SK-N-SH (cell line): Measurements from ENCODE around the gene FOXI2. TPM values are rescaled to one million over a fixed set of nuclear protein-coding genes. Genes with fewer than 3 reads are reported as not detected.

Experiments used
- CTCF ChIA-PET: fragments of 300-600, 350-600 bp; formaldehyde crosslinking; extraction: SDS; loops from one replicate; lab custom pipeline; 2021; lab: Yijun Ruan, JAX
- POLR2A ChIA-PET: fragments of 350-600 bp; sonication (Branson Sonifier 250); formaldehyde crosslinking; extraction: SDS; loops from one replicate; lab custom pipeline; 2020; ENCODE audit warnings: antibody characterized with exemption, inconsistent platforms; lab: Yijun Ruan, JAX
- DNase-seq: peaks from one replicate; pipeline ENCODE4 v3.0.0; 2012
- H2AFZ ChIP-seq: fragments of 200-600 bp; sonication (generic); 2 replicates; pipeline ENCODE4 v1.8.1; 2016; ENCODE audit warnings: antibody characterized with exemption, mild to moderate bottlenecking, low read depth
- H3F3A ChIP-seq: fragments of 200-600 bp; sonication (generic); replicated peaks from 2 replicates; pipeline ENCODE3; 2016; ENCODE audit warnings: antibody characterized with exemption, mild to moderate bottlenecking; ENCODE audit not compliant: insufficient read depth
- H3K27ac ChIP-seq, 2 experiments: fragments of 200-500 bp in 1 of 2; fragments of 200-600 bp in 1 of 2; sonication (Bioruptor generic) in 1 of 2; sonication (generic), shearing (Covaris generic) in 1 of 2; 2 replicates each; pipeline versions ENCODE4 v1.5.1 to v1.6.1; 2014 to 2016; ENCODE audit warnings: low read depth in 2 of 2, inconsistent platforms in 1 of 2, low read length in 1 of 2, mild to moderate bottlenecking in 1 of 2, mixed read lengths in 1 of 2
- H3K27me3 ChIP-seq: fragments of 200-600 bp; sonication (generic), shearing (Covaris generic); 2 replicates; pipeline ENCODE4 v1.6.1; 2016; ENCODE audit warnings: mixed run types; ENCODE audit not compliant: insufficient read depth
- H3K36me3 ChIP-seq, 2 experiments: fragments of 200-500 bp in 1 of 2; fragments of 200-600 bp in 1 of 2; sonication (Bioruptor generic) in 1 of 2; sonication (generic) in 1 of 2; replicated peaks in 1 of 2; 2 replicates each; pipeline versions ENCODE3 to v1.5.1; 2014 to 2016; ENCODE audit warnings: low read length in 1 of 2, mild to moderate bottlenecking in 1 of 2; ENCODE audit not compliant: insufficient read depth in 2 of 2, control insufficient read depth in 1 of 2
- H3K4me1 ChIP-seq, 2 experiments: fragments of 200-500 bp in 1 of 2; fragments of 200-600 bp in 1 of 2; sonication (Bioruptor generic) in 1 of 2; sonication (generic), shearing (Covaris generic) in 1 of 2; 2 replicates each; pipeline versions ENCODE4 v1.5.1 to v1.6.1; 2014 to 2016; ENCODE audit warnings: low read depth in 1 of 2, low read length in 1 of 2, mixed run types in 1 of 2; ENCODE audit not compliant: insufficient read depth in 2 of 2, control insufficient read depth in 1 of 2
- H3K4me2 ChIP-seq: fragments of 200-600 bp; sonication (generic), shearing (Covaris generic); 2 replicates; pipeline ENCODE4 v1.6.1; 2017; ENCODE audit warnings: mixed run types
- H3K4me3 ChIP-seq, 2 experiments: fragments of 200-500 bp in 1 of 2; fragments of 200-600 bp in 1 of 2; sonication (Bioruptor generic) in 1 of 2; sonication (generic), shearing (Covaris generic) in 1 of 2; 2 replicates each; pipeline versions ENCODE4 v1.5.1 to v1.8.1; 2014 to 2016; ENCODE audit warnings: low read depth in 2 of 2, inconsistent platforms in 1 of 2, low read length in 1 of 2, mild to moderate bottlenecking in 1 of 2, mixed read lengths in 1 of 2, moderate library complexity in 1 of 2
- H3K79me2 ChIP-seq: fragments of 200-600 bp; sonication (generic); 2 replicates; pipeline ENCODE4 v1.8.1; 2017; ENCODE audit warnings: mild to moderate bottlenecking; ENCODE audit not compliant: insufficient read depth
- H3K9ac ChIP-seq: fragments of 200-600 bp; sonication (generic); 2 replicates; pipeline ENCODE4 v1.6.1; 2017; ENCODE audit warnings: mixed run types
- H3K9me2 ChIP-seq: fragments of 200-600 bp; sonication (generic); 2 replicates; pipeline ENCODE4 v1.6.1; 2017; ENCODE audit warnings: mixed run types
- H3K9me3 ChIP-seq: fragments of 200-600 bp; sonication (generic); 2 replicates; pipeline ENCODE4 v1.6.1; 2017; ENCODE audit warnings: mixed run types, mild to moderate bottlenecking, moderate library complexity
- H4K20me1 ChIP-seq: fragments of 200-600 bp; sonication (generic); 2 replicates; pipeline ENCODE4 v1.6.1; 2017; ENCODE audit warnings: mild to moderate bottlenecking, mixed run types; ENCODE audit not compliant: insufficient read depth
- CHD2 ChIP-seq: fragments of 150-350 bp; IDR thresholded peaks from 2 replicates; pipeline ENCODE4 v1.6.1; 2018; ENCODE audit warnings: low read length; ENCODE audit not compliant: partially characterized antibody
- ELF1 ChIP-seq: IDR thresholded peaks from 2 replicates; pipeline ENCODE4 v1.4.0; 2012
- EP300 ChIP-seq, 2 experiments: IDR thresholded peaks; 2 replicates each; pipeline versions ENCODE4 v1.4.0 to v1.6.1; 2012; ENCODE audit warnings: borderline replicate concordance in 1 of 2, low read depth in 1 of 2, low read length in 1 of 2
- EZH2phosphoT487 ChIP-seq: fragments of 200-600 bp; sonication (generic); IDR thresholded peaks from 2 replicates; pipeline ENCODE4 v1.6.1; 2017; ENCODE audit warnings: low read depth, mixed run types, mild to moderate bottlenecking, antibody characterized with exemption, moderate library complexity, borderline replicate concordance
- FOSL2 ChIP-seq: IDR thresholded peaks from 2 replicates; pipeline ENCODE4 v1.4.0; 2012; ENCODE audit warnings: low read depth, mild to moderate bottlenecking, moderate library complexity, borderline replicate concordance
- FOXJ3 ChIP-seq: sonication (generic); formaldehyde crosslinking; IDR thresholded peaks from 2 replicates; pipeline ENCODE4 v1.5.1; 2020; ENCODE audit warnings: mild to moderate bottlenecking, missing genetic modification reagents
- FOXM1 ChIP-seq: IDR thresholded peaks from 2 replicates; pipeline ENCODE4 v1.4.0; 2012; ENCODE audit warnings: low read depth, mild to moderate bottlenecking
- JUND ChIP-seq: IDR thresholded peaks from 2 replicates; pipeline ENCODE4 v1.4.0; 2012
- MAX ChIP-seq: IDR thresholded peaks from 2 replicates; pipeline ENCODE4 v1.4.0; 2012; ENCODE audit warnings: low read depth
- NFIC ChIP-seq: IDR thresholded peaks from 2 replicates; pipeline ENCODE4 v1.4.0; 2012; ENCODE audit warnings: borderline replicate concordance
- NRF1 ChIP-seq: IDR thresholded peaks from 2 replicates; pipeline ENCODE4 v1.6.1; 2012; ENCODE audit warnings: low read depth, mild to moderate bottlenecking, low read length
- REST ChIP-seq: IDR thresholded peaks from 2 replicates; pipeline ENCODE4 v1.6.1; 2012; ENCODE audit warnings: mild to moderate bottlenecking, low read depth, low read length, moderate library complexity
- RFX5 ChIP-seq: IDR thresholded peaks from 2 replicates; pipeline ENCODE4 v1.6.1; 2012; ENCODE audit warnings: mild to moderate bottlenecking, improper control_type of control experiment, low read length
- RXRA ChIP-seq: IDR thresholded peaks from 2 replicates; pipeline ENCODE4 v1.4.0; 2012; ENCODE audit warnings: low read depth, mild to moderate bottlenecking, borderline replicate concordance
- SIN3A ChIP-seq: IDR thresholded peaks from 2 replicates; pipeline ENCODE4 v1.6.1; 2012; ENCODE audit warnings: low read depth, mild to moderate bottlenecking, low read length, moderate library complexity, borderline replicate concordance
- SMC3 ChIP-seq: IDR thresholded peaks from 2 replicates; pipeline ENCODE4 v1.6.1; 2012; ENCODE audit warnings: low read depth, low read length, improper control_type of control experiment
- TAF1 ChIP-seq: IDR thresholded peaks from 2 replicates; pipeline ENCODE4 v1.6.1; 2012; ENCODE audit warnings: low read depth, mild to moderate bottlenecking, low read length, moderate library complexity, borderline replicate concordance
- TCF12 ChIP-seq: IDR thresholded peaks from 2 replicates; pipeline ENCODE4 v1.4.0; 2012
- TEAD4 ChIP-seq: IDR thresholded peaks from 2 replicates; pipeline ENCODE4 v1.4.0; 2012; ENCODE audit warnings: mild to moderate bottlenecking, borderline replicate concordance; ENCODE audit not compliant: insufficient read depth
- YY1 ChIP-seq: IDR thresholded peaks from 2 replicates; pipeline ENCODE4 v1.4.0; 2012; ENCODE audit warnings: low read depth, mild to moderate bottlenecking
- WGBS: methylation state at CpG from one replicate; pipeline ENCODE4 v1.1.6; 2017; ENCODE audit warnings: low lambda C conversion rate; 5-methylcytosine and 5-hydroxymethylcytosine counted together
- polyA plus RNA-seq, 3 experiments: library from polyadenylated mRNA; depleted of rRNA; stranded (reverse); fragments of >200 nt; gene quantifications; 2 replicates each; pipeline ENCODE4 v1.2.3, GENCODE V29; 2012

FOXI2 gene
- polyA plus RNA-seq, 1 of the 3 experiments (the other 2 are of a cell fraction) = not detected

DNA sequence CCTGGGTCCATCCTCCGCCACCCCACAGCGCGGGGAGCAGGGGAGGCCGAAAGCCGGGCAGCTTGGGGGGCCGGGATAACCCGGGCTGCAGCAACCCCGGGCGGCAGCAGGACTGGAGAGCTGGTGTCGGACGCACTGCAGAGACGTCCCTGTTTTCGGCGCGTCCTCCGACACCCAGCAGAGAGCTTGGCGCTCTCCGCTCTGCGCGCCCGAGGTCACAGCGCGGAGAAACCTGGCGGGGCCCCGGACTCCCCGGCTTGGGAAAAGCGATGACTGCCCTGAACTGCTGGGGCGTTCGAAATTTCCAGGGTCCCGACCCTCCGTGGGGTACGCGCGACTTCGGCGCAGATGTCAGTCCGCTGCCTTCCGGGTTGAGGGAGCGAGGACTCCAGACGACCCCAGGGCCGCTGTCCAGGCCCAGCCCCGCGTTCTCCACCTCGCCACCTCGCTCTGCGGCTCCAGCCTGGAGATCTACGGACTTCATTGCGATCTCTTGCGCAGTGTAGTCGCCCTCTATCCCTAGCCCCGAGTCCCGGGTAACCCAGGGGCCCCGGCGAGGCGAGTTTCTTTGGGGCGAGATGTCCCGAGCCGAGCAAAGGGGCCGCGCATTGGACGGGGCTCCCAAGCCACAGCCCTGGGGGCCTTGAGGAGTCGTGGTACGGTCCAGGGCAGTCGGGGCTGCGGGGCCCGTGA, 617 bp upstream of the FOXI2 start:
- Histone ChIP-seq H3K9me2 (no peaks in the 10 kb centered on the region), H3K4me2 (no peak overlapping the region), H3K79me2 (no peaks in the 10 kb centered on the region), H4K20me1 (no peaks in the 10 kb centered on the region), H3K9ac (no peak overlapping the region), H3K9me3 (no peaks in the 10 kb centered on the region), H3K36me3 (no peaks in the 10 kb centered on the region), H2AFZ (no peak overlapping the region), H3K4me3 (no peak overlapping the region), H3K4me1 (no peaks in the 10 kb centered on the region), H3K27me3 (no peaks in the 10 kb centered on the region), H3F3A (no peaks in the 10 kb centered on the region), H3K27ac (no peak overlapping the region)
- TF ChIP-seq FOXJ3 (CRISPR knock-in tag) (no peak), CHD2 (no peak), SMC3 (no peak), TAF1 (no peak), NRF1 (no peak), RXRA (no peak), EZH2phosphoT487 (no peak), REST (no peak), RFX5 (no peak), TEAD4 (no peak), TCF12 (no peak), ELF1 (no peak), FOXM1 (no peak), YY1 (no peak), JUND (no peak), MAX (no peak), NFIC (no peak), FOSL2 (no peak), SIN3A (no peak), EP300 (IDR thresholded peaks at IDR 0.05; ENCODE audit: borderline replicate concordance in 1 of 2, low read depth in 1 of 2, low read length in 1 of 2) (no peak)
- ChIA-PET CTCF (no interaction called here), POLR2A (no interaction called here)
- no peak for DNase-seq
- WGBS = 31% methylated on average over 30 of the region's 66 CpGs
